ENCODE measurements around the gene SPOCK1. TPM values are rescaled to one million over a fixed set of nuclear protein-coding genes. Genes with fewer than 3 reads are reported as not detected.

Gene SPOCK1
- total and polyA plus RNA-seq, 3 donors from 2014 or later: 63.8 to 111 (median 101) TPM

GRCh38 chr5:137308311-137308710 is 190.8 kb downstream of the SPOCK1 start:
- TF ChIP-seq POLR2A (IDR thresholded peaks at IDR 0.05): no peak
- TF ChIP-seq CTCF (IDR thresholded peaks at IDR 0.05): no peak
- intact Hi-C loops (cut with DNase I; ENCODE audit: low total_unique reads): no loop called here
- 93 to 94% methylated on average over 3 of the region's 3 CpGs for WGBS, 2 donors
- DNase-seq: no peak
- H3K4me1 ChIP-seq: no peaks in the 10 kb centered on the region
- no peak overlapping the region for H3K4me3 ChIP-seq
- H3K27me3 ChIP-seq: no peaks in the 10 kb centered on the region
- no peak overlapping the region for H3K27ac ChIP-seq
- H3K36me3 ChIP-seq (ENCODE audit: low read depth, missing control alignments): no peaks in the 10 kb centered on the region
- no peaks in the 10 kb centered on the region for H3K9me3 ChIP-seq

GRCh38 chr5:137306903-137307302 is 192.2 kb downstream of the SPOCK1 start:
- Histone ChIP-seq H3K4me3 (no peak overlapping the region), H3K27ac (no peak overlapping the region), H3K27me3 (no peaks in the 10 kb centered on the region), H3K9me3 (no peaks in the 10 kb centered on the region), H3K36me3 (ENCODE audit: low read depth, missing control alignments) (no peaks in the 10 kb centered on the region), H3K4me1 (no peaks in the 10 kb centered on the region)
- no peak for DNase-seq
- TF ChIP-seq POLR2A (IDR thresholded peaks at IDR 0.05) (no peak), CTCF (IDR thresholded peaks at IDR 0.05) (no peak)
- 88 to 95% methylated on average over 3 of the region's 3 CpGs for WGBS, 2 donors
- intact Hi-C loops (cut with DNase I; ENCODE audit: low total_unique reads): no loop called here

DNA sequence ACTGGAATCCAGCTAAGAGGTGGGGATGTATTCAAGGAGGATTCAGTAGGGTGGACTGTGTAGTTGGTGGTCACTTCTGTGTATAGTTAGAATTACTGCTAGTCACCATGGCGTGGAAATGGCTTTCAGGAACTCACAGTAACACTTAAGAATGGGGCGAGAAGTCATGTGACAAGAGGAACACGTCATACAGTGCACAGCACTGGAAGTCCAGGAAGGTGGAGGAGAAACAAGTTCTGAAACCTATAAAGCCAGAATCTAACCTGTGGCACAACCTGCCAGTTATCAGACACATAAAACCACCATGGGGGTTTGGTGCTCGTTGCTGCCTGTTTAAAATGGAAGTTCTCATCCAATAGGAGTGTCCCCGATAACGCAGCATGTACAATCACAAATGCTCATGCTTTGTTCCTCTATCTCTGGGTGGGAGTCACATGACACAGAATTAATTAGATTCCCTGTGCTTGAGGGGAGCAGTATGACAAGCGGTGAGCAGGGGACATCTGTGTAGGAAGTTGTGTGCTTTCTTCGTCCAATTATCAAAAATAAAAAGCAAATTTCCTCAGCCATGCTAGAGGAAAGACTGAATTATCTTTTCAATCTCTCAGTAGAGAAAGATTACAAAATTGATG is 193.0 kb downstream of the SPOCK1 start:
- no peak for DNase-seq
- TF ChIP-seq POLR2A (IDR thresholded peaks at IDR 0.05) (no peak), CTCF (IDR thresholded peaks at IDR 0.05) (no peak)
- intact Hi-C loops (cut with DNase I; ENCODE audit: low total_unique reads): no loop called here
- H3K4me3 ChIP-seq: no peak overlapping the region
- WGBS, 2 donors: 90 to 95% methylated on average over 8 of the region's 8 CpGs
- no peaks in the 10 kb centered on the region for H3K27me3 ChIP-seq
- no peaks in the 10 kb centered on the region for H3K9me3 ChIP-seq
- H3K36me3 ChIP-seq (ENCODE audit: low read depth, missing control alignments): no peaks in the 10 kb centered on the region
- H3K4me1 ChIP-seq: no peaks in the 10 kb centered on the region
- H3K27ac ChIP-seq: no peak overlapping the region

- intact Hi-C loops (cut with DNase I; ENCODE audit: low total_unique reads): no loop called here
- WGBS, 2 donors: 75 to 83% methylated on average over 4 of the region's 4 CpGs
- no peak overlapping the region for H3K27ac ChIP-seq
- no peaks in the 10 kb centered on the region for H3K27me3 ChIP-seq
- no peaks in the 10 kb centered on the region for H3K36me3 ChIP-seq (ENCODE audit: low read depth, missing control alignments)
- TF ChIP-seq POLR2A (IDR thresholded peaks at IDR 0.05) (no peak), CTCF (IDR thresholded peaks at IDR 0.05) (no peak)
- no peaks in the 10 kb centered on the region for H3K4me1 ChIP-seq
- no peak overlapping the region for H3K4me3 ChIP-seq
- no peaks in the 10 kb centered on the region for H3K9me3 ChIP-seq
- no peak for DNase-seq
These were observed 194.8 kb downstream of the SPOCK1 start for GRCh38 chr5:137304226-137304874.

GRCh38 chr5:137303509-137303908 is 195.6 kb downstream of the SPOCK1 start:
- intact Hi-C loops (cut with DNase I; ENCODE audit: low total_unique reads): no loop called here
- TF ChIP-seq CTCF (IDR thresholded peaks at IDR 0.05) (no peak), POLR2A (IDR thresholded peaks at IDR 0.05) (no peak)
- no peaks in the 10 kb centered on the region for H3K27me3 ChIP-seq
- no peak overlapping the region for H3K27ac ChIP-seq
- no peaks in the 10 kb centered on the region for H3K36me3 ChIP-seq (ENCODE audit: low read depth, missing control alignments)
- H3K9me3 ChIP-seq: no peaks in the 10 kb centered on the region
- no peak overlapping the region for H3K4me3 ChIP-seq
- 91 to 94% methylated on average over 5 of the region's 5 CpGs for WGBS, 2 donors
- DNase-seq: no peak
- H3K4me1 ChIP-seq: no peaks in the 10 kb centered on the region
